WTC11 (cell line): ENCODE results near the gene MTERF4.

Experiments used
- CREM ChIP-seq: sonication (generic); formaldehyde crosslinking; IDR thresholded peaks from 2 replicates; pipeline ENCODE4 v1.8.1; 2022; ENCODE audit warnings: mild to moderate bottlenecking, missing genetic modification reagents, moderate library complexity
- SP1 ChIP-seq: sonication (generic); formaldehyde crosslinking; conservative IDR thresholded peaks from 2 replicates; pipeline ENCODE4 v1.8.1; 2022; ENCODE audit warnings: missing genetic modification reagents
- TCF7 ChIP-seq: sonication (generic); formaldehyde crosslinking; IDR thresholded peaks from 2 replicates; pipeline ENCODE4 v1.8.0; 2022; ENCODE audit warnings: mild to moderate bottlenecking, low read depth, missing genetic modification reagents, moderate library complexity
- TF ChIP-seq, protein P1 (sequence below): sonication (generic); formaldehyde crosslinking; IDR thresholded peaks from 2 replicates; pipeline ENCODE4 v1.8.1; 2023; ENCODE audit warnings: mild to moderate bottlenecking, moderate library complexity, missing genetic modification reagents

DNA sequence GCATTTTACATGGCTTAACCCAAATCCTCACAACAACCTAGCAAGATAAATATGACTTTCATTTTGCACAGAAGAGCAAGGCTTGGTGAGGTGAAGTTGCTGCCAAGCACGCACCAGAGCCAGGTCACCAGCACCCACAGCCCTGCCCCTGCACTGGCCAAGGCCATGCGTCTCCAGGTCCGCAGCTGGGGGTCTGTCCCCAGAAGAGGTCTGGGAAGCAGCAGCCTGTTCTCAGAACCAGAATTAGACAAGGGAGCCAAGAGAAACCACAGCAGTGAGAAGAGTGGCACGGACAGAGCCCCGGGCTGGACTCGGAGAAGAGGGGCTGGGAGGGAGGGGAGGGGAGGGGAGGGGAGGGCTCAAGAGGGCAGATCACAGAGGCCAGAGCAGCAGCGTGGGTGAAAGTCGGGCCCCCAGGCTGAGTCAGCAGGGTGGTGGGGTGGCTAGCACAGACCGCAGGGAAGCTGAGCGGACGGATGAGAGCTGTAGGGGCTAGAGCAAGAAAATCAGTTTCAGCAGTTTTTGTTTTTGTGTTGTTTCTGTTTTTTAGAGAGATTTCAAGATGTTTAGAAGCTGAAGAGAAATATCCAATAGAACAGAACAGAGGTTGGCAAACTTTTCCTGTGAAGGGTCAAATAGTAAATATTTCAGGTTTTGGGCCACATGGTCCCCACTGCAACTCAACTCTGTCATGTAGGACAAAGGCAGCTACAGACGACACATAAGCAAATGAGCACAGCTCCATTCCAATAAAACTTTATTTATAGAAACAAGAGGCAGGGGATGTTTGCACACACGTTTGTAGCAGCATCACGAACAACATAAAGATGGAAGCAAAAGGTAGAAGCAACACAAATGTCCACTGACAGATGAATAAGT, 7.4 kb upstream of the MTERF4 start:
- TF ChIP-seq SP1 (CRISPR knock-in tag) (no peak), TCF7 (CRISPR knock-in tag) (no peak), CREM (CRISPR knock-in tag) (no peak)
- TF ChIP-seq, protein P1, sequence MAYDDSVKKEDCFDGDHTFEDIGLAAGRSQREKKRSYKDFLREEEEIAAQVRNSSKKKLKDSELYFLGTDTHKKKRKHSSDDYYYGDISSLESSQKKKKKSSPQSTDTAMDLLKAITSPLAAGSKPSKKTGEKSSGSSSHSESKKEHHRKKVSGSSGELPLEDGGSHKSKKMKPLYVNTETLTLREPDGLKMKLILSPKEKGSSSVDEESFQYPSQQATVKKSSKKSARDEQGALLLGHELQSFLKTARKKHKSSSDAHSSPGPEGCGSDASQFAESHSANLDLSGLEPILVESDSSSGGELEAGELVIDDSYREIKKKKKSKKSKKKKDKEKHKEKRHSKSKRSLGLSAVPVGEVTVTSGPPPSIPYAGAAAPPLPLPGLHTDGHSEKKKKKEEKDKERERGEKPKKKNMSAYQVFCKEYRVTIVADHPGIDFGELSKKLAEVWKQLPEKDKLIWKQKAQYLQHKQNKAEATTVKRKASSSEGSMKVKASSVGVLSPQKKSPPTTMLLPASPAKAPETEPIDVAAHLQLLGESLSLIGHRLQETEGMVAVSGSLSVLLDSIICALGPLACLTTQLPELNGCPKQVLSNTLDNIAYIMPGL (CRISPR knock-in tag), result no peak
